Measurements from ENCODE around the gene KIFAP3.
"Not testable (repeated sequence)": the region's sequence is repeated elsewhere in the genome, so short reads cannot be mapped to it uniquely, and the experiment has no call there.

Gene KIFAP3

DNA sequence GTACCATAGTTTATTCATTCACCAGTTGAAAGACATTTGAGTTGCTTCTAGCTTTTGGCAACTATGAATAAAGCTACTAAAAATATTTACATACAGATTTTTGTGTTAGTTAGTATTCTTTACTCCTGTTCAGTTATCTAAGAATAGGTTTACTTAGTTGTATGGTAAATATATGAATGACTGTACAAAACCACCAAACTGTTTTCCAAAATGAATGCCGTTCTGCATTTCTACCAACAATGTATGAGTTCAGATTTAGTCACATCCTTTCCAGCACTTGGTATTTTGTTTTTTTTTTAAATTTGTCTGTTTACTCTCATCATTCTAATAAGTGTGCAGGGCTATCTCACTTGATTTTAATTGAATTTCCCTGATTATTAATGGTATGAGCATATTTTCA lies 3.4 kb upstream of the KIFAP3 start:
- H3K4me3 ChIP-seq (ENCODE audit: insufficient read depth, low read length, poor library complexity, severe bottlenecking): no peak overlapping the region
- H2AFZ ChIP-seq (ENCODE audit: low read depth, low read length, severe bottlenecking): no peak overlapping the region
- no peaks in the 10 kb centered on the region for H3F3A ChIP-seq (ENCODE audit: insufficient read depth)
- no peak for TF ChIP-seq EZH2phosphoT487 (conservative IDR thresholded peaks at IDR 0.05; ENCODE audit: low read length)
- TF ChIP-seq, protein P1, sequence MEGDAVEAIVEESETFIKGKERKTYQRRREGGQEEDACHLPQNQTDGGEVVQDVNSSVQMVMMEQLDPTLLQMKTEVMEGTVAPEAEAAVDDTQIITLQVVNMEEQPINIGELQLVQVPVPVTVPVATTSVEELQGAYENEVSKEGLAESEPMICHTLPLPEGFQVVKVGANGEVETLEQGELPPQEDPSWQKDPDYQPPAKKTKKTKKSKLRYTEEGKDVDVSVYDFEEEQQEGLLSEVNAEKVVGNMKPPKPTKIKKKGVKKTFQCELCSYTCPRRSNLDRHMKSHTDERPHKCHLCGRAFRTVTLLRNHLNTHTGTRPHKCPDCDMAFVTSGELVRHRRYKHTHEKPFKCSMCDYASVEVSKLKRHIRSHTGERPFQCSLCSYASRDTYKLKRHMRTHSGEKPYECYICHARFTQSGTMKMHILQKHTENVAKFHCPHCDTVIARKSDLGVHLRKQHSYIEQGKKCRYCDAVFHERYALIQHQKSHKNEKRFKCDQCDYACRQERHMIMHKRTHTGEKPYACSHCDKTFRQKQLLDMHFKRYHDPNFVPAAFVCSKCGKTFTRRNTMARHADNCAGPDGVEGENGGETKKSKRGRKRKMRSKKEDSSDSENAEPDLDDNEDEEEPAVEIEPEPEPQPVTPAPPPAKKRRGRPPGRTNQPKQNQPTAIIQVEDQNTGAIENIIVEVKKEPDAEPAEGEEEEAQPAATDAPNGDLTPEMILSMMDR (IDR thresholded peaks at IDR 0.05; ENCODE audit: insufficient read depth, low read length, poor library complexity, severe bottlenecking): no peak
- H3K79me2 ChIP-seq (ENCODE audit: insufficient read depth, low read length): no peaks in the 10 kb centered on the region
- H3K36me3 ChIP-seq (ENCODE audit: low read length): no peaks in the 10 kb centered on the region
- H3K27me3 ChIP-seq (ENCODE audit: low read length): no peaks in the 10 kb centered on the region
- H3K9me2 ChIP-seq (replicated peaks; ENCODE audit: insufficient read depth, low read length): no peaks in the 10 kb centered on the region
- no peak overlapping the region for H3K4me2 ChIP-seq (ENCODE audit: low read depth, low read length, poor library complexity, severe bottlenecking)
- H3K9ac ChIP-seq (ENCODE audit: low read length): no peak overlapping the region
- no peaks in the 10 kb centered on the region for H4K20me1 ChIP-seq (ENCODE audit: low read depth, low read length)
- no peak overlapping the region for H3K27ac ChIP-seq (ENCODE audit: low read depth, low read length)
- H3K9me3 ChIP-seq (ENCODE audit: insufficient read depth, low read length): 0 out of 2 replicates have a peak, but pooled peaks cover 6% of the 10 kb centered on the region

DNA sequence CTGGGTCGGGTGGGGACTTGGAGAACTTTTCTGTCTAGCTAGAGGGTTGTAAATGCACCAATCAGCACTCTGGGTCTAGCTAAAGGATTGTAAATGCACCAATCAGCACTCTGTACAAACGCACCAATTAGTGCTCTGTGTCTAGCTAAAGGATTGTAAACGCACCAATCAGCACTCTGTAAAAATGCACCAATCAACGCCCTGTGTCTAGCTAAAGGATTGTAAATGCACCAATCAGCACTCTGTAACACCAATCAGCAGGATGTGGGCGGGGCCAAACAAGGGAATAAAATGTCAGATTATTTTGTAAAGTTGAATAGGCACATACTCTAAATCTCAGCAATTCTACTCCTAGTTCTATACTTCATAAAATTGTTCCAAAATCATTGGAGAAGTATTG lies 2.5 kb upstream of the KIFAP3 start:
- not testable (repeated sequence) for H3K36me3 ChIP-seq (ENCODE audit: low read length); H3K27me3 ChIP-seq (ENCODE audit: low read length); H3K9ac ChIP-seq (ENCODE audit: low read length); H3K9me2 ChIP-seq (replicated peaks; ENCODE audit: insufficient read depth, low read length); H3F3A ChIP-seq (ENCODE audit: insufficient read depth); H3K9me3 ChIP-seq (ENCODE audit: insufficient read depth, low read length); H2AFZ ChIP-seq (ENCODE audit: low read depth, low read length, severe bottlenecking); H3K79me2 ChIP-seq (ENCODE audit: insufficient read depth, low read length); H3K4me3 ChIP-seq (ENCODE audit: insufficient read depth, low read length, poor library complexity, severe bottlenecking); H4K20me1 ChIP-seq (ENCODE audit: low read depth, low read length); H3K27ac ChIP-seq (ENCODE audit: low read depth, low read length); H3K4me2 ChIP-seq (ENCODE audit: low read depth, low read length, poor library complexity, severe bottlenecking)

DNA sequence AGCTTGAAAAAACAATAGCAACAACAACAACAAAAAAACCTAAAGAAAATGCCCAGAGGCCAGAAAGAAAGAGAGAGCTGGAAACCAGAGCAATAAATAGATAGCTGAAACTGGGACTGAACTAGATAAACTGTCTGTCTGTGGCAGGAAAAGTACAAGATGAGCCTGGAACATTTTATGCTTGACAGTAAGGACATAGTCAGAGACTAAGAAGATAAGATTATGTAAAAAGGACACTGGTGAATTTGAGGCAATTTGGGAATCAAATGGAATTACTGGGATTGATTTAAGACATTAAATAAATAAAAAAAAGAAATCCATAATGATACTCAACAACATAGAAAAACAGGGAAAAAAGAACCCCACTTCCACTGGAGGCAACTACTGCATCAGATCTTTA lies 1.7 kb upstream of the KIFAP3 start:
- H3K36me3 ChIP-seq (ENCODE audit: low read length): no peaks in the 10 kb centered on the region
- H3K4me3 ChIP-seq (ENCODE audit: insufficient read depth, low read length, poor library complexity, severe bottlenecking): no peak overlapping the region
- H3K9me3 ChIP-seq (ENCODE audit: insufficient read depth, low read length): 0 out of 2 replicates have a peak, but pooled peaks cover 6% of the 10 kb centered on the region
- TF ChIP-seq, protein P1 (IDR thresholded peaks at IDR 0.05; ENCODE audit: insufficient read depth, low read length, poor library complexity, severe bottlenecking): no peak
- TF ChIP-seq EZH2phosphoT487 (conservative IDR thresholded peaks at IDR 0.05; ENCODE audit: low read length): no peak
- no peak overlapping the region for H3K9ac ChIP-seq (ENCODE audit: low read length)
- no peak overlapping the region for H2AFZ ChIP-seq (ENCODE audit: low read depth, low read length, severe bottlenecking)
- H4K20me1 ChIP-seq (ENCODE audit: low read depth, low read length): no peaks in the 10 kb centered on the region
- H3K27ac ChIP-seq (ENCODE audit: low read depth, low read length): no peak overlapping the region
- no peaks in the 10 kb centered on the region for H3K79me2 ChIP-seq (ENCODE audit: insufficient read depth, low read length)
- no peaks in the 10 kb centered on the region for H3K27me3 ChIP-seq (ENCODE audit: low read length)
- H3K9me2 ChIP-seq (replicated peaks; ENCODE audit: insufficient read depth, low read length): no peaks in the 10 kb centered on the region
- no peak overlapping the region for H3K4me2 ChIP-seq (ENCODE audit: low read depth, low read length, poor library complexity, severe bottlenecking)
- no peaks in the 10 kb centered on the region for H3F3A ChIP-seq (ENCODE audit: insufficient read depth)

DNA sequence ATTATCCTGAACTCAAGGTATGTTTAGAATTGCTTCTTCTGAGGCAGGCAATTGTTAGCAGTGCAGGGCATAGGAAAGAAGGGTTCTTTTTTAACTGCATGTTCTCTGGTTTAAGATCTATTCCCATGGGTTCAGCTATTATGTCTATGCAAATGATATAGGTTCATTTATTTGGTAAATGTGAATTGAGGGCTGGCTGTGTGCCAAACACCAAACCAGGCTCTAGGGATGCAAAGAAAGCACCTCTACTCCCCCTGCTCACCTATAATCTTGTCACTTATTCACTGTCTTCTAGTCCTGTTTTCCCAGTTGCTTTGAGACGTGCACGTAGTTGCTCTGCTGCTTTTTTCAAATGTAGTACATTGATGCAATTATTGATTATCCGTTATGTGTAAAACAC lies 691 bp upstream of the KIFAP3 start:
- no peaks in the 10 kb centered on the region for H3F3A ChIP-seq (ENCODE audit: insufficient read depth)
- H3K27ac ChIP-seq (ENCODE audit: low read depth, low read length): no peak overlapping the region
- H3K9ac ChIP-seq (ENCODE audit: low read length): peak overlapping the region; percentile 60
- H3K36me3 ChIP-seq (ENCODE audit: low read length): no peaks in the 10 kb centered on the region
- H3K9me2 ChIP-seq (replicated peaks; ENCODE audit: insufficient read depth, low read length): no peaks in the 10 kb centered on the region
- H3K79me2 ChIP-seq (ENCODE audit: insufficient read depth, low read length): no peaks in the 10 kb centered on the region
- H3K4me2 ChIP-seq (ENCODE audit: low read depth, low read length, poor library complexity, severe bottlenecking): peak overlapping the region; percentile 75
- H3K9me3 ChIP-seq (ENCODE audit: insufficient read depth, low read length): 0 out of 2 replicates have a peak, but pooled peaks cover 6% of the 10 kb centered on the region
- H3K4me3 ChIP-seq (ENCODE audit: insufficient read depth, low read length, poor library complexity, severe bottlenecking): peak overlapping the region; percentile 43
- no peak for TF ChIP-seq EZH2phosphoT487 (conservative IDR thresholded peaks at IDR 0.05; ENCODE audit: low read length)
- TF ChIP-seq, protein P1 (IDR thresholded peaks at IDR 0.05; ENCODE audit: insufficient read depth, low read length, poor library complexity, severe bottlenecking): no peak
- no peaks in the 10 kb centered on the region for H4K20me1 ChIP-seq (ENCODE audit: low read depth, low read length)
- no peaks in the 10 kb centered on the region for H3K27me3 ChIP-seq (ENCODE audit: low read length)
- peak overlapping the region; percentile 91 for H2AFZ ChIP-seq (ENCODE audit: low read depth, low read length, severe bottlenecking)

Data from SU-DHL-6 (cell line).